ENCODE data around the gene LY6G5B. TPM values are rescaled to one million over a fixed set of nuclear protein-coding genes. Genes with fewer than 3 reads are reported as not detected.

LY6G5B gene
- total and polyA plus RNA-seq, 10 donors = 3.0 to 25.3 (median 14.7) TPM

GRCh38 chr6:31660381-31661261 is 9.2 kb upstream of the LY6G5B start, which contains the start of gene C6orf47:
TSS of gene C6orf47 (minus strand) at chr6:31660778. CDS start at chr6:31659947, 831 bp downstream.
- Histone ChIP-seq H3K36me3 (peaks cover 0 to 64% (median 28%) of the 10 kb centered on the region in 6 donors), H3K27ac (peak within 1 kb of the TSS; percentile 82 to 97 (median 94)), H3K9me3 (no peaks in the 10 kb centered on the region), H3K4me1 (peaks cover 47 to 87% (median 78%) of the 10 kb centered on the region in 6 donors), H3K27me3 (replicated peaks in 1 of 7) (no peaks in the 10 kb centered on the region), H3K4me3 (peak within 1 kb of the TSS; percentile 61 to 96 (median 77))
- peak; percentile 97 for TF ChIP-seq POLR2AphosphoS5 (IDR thresholded peaks at IDR 0.05)
- TF ChIP-seq CTCF (IDR thresholded peaks at IDR 0.05 in 8 of 11, conservative IDR thresholded peaks at IDR 0.05 in 3 of 11) = no peak
- TF ChIP-seq POLR2A (IDR thresholded peaks at IDR 0.05) = peak; percentile 48 to 87 (median 70)
- intact Hi-C loops (cut with DNase I; ENCODE audit: low total_unique reads) = no loop called here
- 0 to 1% (median 0%) methylated on average over 35 to 52 of the region's 52 CpGs for WGBS, 5 donors
- DNase-seq = peak; percentile 96

- WGBS, 5 donors = 74 to 88% (median 81%) methylated on average over 12 of the region's 12 CpGs
- Histone ChIP-seq H3K4me3 (peak overlapping the region in 5 of 8 donors; percentile 65 to 96 (median 78)), H3K9me3 (no peaks in the 10 kb centered on the region), H3K27me3 (replicated peaks in 1 of 7) (no peaks in the 10 kb centered on the region), H3K36me3 (peaks cover 0 to 55% (median 26%) of the 10 kb centered on the region in 6 donors), H3K27ac (peak overlapping the region in 7 of 8 donors; percentile 83 to 98 (median 95)), H3K4me1 (peaks cover 48 to 85% (median 76%) of the 10 kb centered on the region in 6 donors)
- TF ChIP-seq POLR2AphosphoS5 (IDR thresholded peaks at IDR 0.05) (peak in 1 of 3 donors; percentile 3), CTCF (IDR thresholded peaks at IDR 0.05 in 8 of 11, conservative IDR thresholded peaks at IDR 0.05 in 3 of 11) (no peak)
- no peak for DNase-seq
- intact Hi-C loops (cut with DNase I; ENCODE audit: low total_unique reads) = no loop called here
These were observed 8.3 kb upstream of the LY6G5B start for GRCh38 chr6:31661262-31662123.

GRCh38 chr6:31662124-31662723 is 7.6 kb upstream of the LY6G5B start:
- WGBS, 5 donors = 83 to 93% (median 89%) methylated on average over 10 to 12 of the region's 12 CpGs
- no peak overlapping the region for H3K4me3 ChIP-seq
- peak in 1 of 3 donors; percentile 23 for TF ChIP-seq POLR2AphosphoS5 (IDR thresholded peaks at IDR 0.05)
- no peak for TF ChIP-seq POLR2A (IDR thresholded peaks at IDR 0.05)
- intact Hi-C loops (cut with DNase I; ENCODE audit: low total_unique reads) = no loop called here
- peak overlapping the region in 4 of 8 donors; percentile 95 to 98 (median 96) for H3K27ac ChIP-seq
- no peaks in the 10 kb centered on the region for H3K9me3 ChIP-seq
- peaks cover 0 to 53% (median 23%) of the 10 kb centered on the region in 6 donors for H3K36me3 ChIP-seq
- no peaks in the 10 kb centered on the region for H3K27me3 ChIP-seq (replicated peaks in 1 of 7)
- no peak for DNase-seq
- H3K4me1 ChIP-seq = peaks cover 54 to 85% (median 76%) of the 10 kb centered on the region in 6 donors

Measured in spleen (tissue), 11 donors.